ENCODE measurements around the gene OR8G1. TPM values are rescaled to one million over a fixed set of nuclear protein-coding genes. Genes with fewer than 3 reads are reported as not detected.
"Not testable (repeated sequence)": the region's sequence is repeated elsewhere in the genome, so short reads cannot be mapped to it uniquely, and the experiment has no call there.

Gene OR8G1
- total RNA-seq, 1 donor from 2014 or later = not detected

DNA sequence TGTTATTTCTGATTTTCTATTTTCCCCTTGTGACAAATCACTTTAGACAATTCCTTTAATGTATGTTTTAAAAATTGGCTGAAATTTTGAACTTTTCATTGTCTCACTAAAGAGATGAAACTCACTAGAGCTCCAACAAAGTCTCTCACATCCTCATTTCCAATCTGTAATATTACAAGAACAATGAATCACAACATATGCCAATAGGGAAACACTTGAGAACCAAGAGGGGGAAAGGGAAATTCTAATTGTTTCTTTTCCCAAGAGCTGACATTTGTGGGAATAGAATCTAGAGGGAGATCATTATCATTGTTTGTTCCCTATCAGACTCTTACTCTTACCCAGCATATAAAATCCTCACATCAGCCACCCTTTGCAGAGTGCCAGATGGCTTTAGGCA, 29.6 kb upstream of the OR8G1 start:
- Histone ChIP-seq H3F3A (ENCODE audit: low read depth) (no peaks in the 10 kb centered on the region), H2AFZ (replicated peaks) (no peak overlapping the region), H3K79me2 (ENCODE audit: low read depth) (no peaks in the 10 kb centered on the region), H3K4me3 (no peak overlapping the region), H3K4me1 (peaks cover 7% of the 10 kb centered on the region), H3K9ac (no peak overlapping the region), H3K27me3 (no peaks in the 10 kb centered on the region), H3K4me2 (no peak overlapping the region), H3K9me3 (ENCODE audit: low read depth) (no peaks in the 10 kb centered on the region), H3K36me3 (no peaks in the 10 kb centered on the region), H3K27ac (no peak overlapping the region), H4K20me1 (ENCODE audit: low read depth) (no peaks in the 10 kb centered on the region)
- Mint-ChIP-seq H3K27me3 (ENCODE audit: insufficient read depth, low read depth) (no peaks in the 10 kb centered on the region), H3K4me1 (no peaks in the 10 kb centered on the region), H3K36me3 (no peaks in the 10 kb centered on the region), H3K4me3 (no peak overlapping the region), H3K9me3 (no peaks in the 10 kb centered on the region), H3K27ac (no peak overlapping the region)
- TF ChIP-seq EZH2 (IDR thresholded peaks at IDR 0.05) (no peak), CTCF (IDR thresholded peaks at IDR 0.05) (no peak), EZH2phosphoT487 (IDR thresholded peaks at IDR 0.05) (no peak)
- DNase-seq (ENCODE audit: low spot score) = no peak

- no peaks in the 10 kb centered on the region for H3K27me3 ChIP-seq
- H3K79me2 ChIP-seq (ENCODE audit: low read depth) = no peaks in the 10 kb centered on the region
- Mint-ChIP-seq H3K36me3 (no peaks in the 10 kb centered on the region), H3K27me3 (ENCODE audit: insufficient read depth, low read depth) (no peaks in the 10 kb centered on the region), H3K4me3 (no peak overlapping the region), H3K27ac (no peak overlapping the region), H3K4me1 (no peaks in the 10 kb centered on the region), H3K9me3 (no peaks in the 10 kb centered on the region)
- no peak overlapping the region for H3K27ac ChIP-seq
- no peak overlapping the region for H3K4me2 ChIP-seq
- no peak overlapping the region for H3K4me3 ChIP-seq
- H3F3A ChIP-seq (ENCODE audit: low read depth) = no peaks in the 10 kb centered on the region
- no peak for DNase-seq (ENCODE audit: low spot score)
- no peaks in the 10 kb centered on the region for H4K20me1 ChIP-seq (ENCODE audit: low read depth)
- TF ChIP-seq EZH2 (IDR thresholded peaks at IDR 0.05) (no peak), CTCF (IDR thresholded peaks at IDR 0.05) (no peak), EZH2phosphoT487 (IDR thresholded peaks at IDR 0.05) (no peak)
- H3K9me3 ChIP-seq (ENCODE audit: low read depth) = no peaks in the 10 kb centered on the region
- no peaks in the 10 kb centered on the region for H3K36me3 ChIP-seq
- peaks cover 7% of the 10 kb centered on the region for H3K4me1 ChIP-seq
- H3K9ac ChIP-seq = no peak overlapping the region
- H2AFZ ChIP-seq (replicated peaks) = no peak overlapping the region
Observed at GRCh38 chr11:124214027-124214426, 26.9 kb upstream of the OR8G1 start.

GRCh38 chr11:124219126-124219525, 21.8 kb upstream of the OR8G1 start:
- H3K9ac ChIP-seq = no peak overlapping the region
- Mint-ChIP-seq H3K27me3 (ENCODE audit: insufficient read depth, low read depth) (no peaks in the 10 kb centered on the region), H3K9me3 (no peaks in the 10 kb centered on the region), H3K4me3 (no peak overlapping the region), H3K36me3 (no peaks in the 10 kb centered on the region), H3K27ac (no peak overlapping the region), H3K4me1 (no peaks in the 10 kb centered on the region)
- H3K4me2 ChIP-seq = no peak overlapping the region
- H4K20me1 ChIP-seq (ENCODE audit: low read depth) = no peaks in the 10 kb centered on the region
- no peaks in the 10 kb centered on the region for H3K9me3 ChIP-seq (ENCODE audit: low read depth)
- no peak overlapping the region for H3K4me3 ChIP-seq
- H3K36me3 ChIP-seq = no peaks in the 10 kb centered on the region
- H3K27me3 ChIP-seq = no peaks in the 10 kb centered on the region
- DNase-seq (ENCODE audit: low spot score) = no peak
- no peak overlapping the region for H2AFZ ChIP-seq (replicated peaks)
- H3K79me2 ChIP-seq (ENCODE audit: low read depth) = no peaks in the 10 kb centered on the region
- no peak overlapping the region for H3K27ac ChIP-seq
- peaks cover 1% of the 10 kb centered on the region for H3K4me1 ChIP-seq
- no peaks in the 10 kb centered on the region for H3F3A ChIP-seq (ENCODE audit: low read depth)
- TF ChIP-seq EZH2phosphoT487 (IDR thresholded peaks at IDR 0.05) = no peak

DNA sequence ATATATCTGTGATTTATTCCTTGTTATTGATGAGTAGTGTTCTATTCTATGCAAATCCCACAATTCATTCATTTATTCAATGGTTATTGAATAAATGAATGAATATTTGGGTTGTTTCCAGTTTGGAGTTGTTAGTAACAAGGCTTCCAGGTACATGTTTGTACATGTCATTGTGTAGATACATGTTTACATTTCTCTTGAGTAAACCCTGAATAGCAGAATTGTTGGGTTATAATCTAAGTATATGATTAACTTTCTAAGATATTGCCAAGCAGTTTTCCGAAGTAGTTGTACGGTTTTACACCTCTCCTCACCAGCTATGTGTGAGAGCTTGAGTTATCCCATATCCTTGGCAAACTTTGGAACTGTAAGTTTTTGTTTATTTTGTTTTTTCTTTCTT, 18.5 kb upstream of the OR8G1 start:
- no peak overlapping the region for H3K4me3 ChIP-seq
- H3F3A ChIP-seq (ENCODE audit: low read depth) = no peaks in the 10 kb centered on the region
- H3K36me3 ChIP-seq = no peaks in the 10 kb centered on the region
- no peaks in the 10 kb centered on the region for H3K27me3 ChIP-seq
- no peak overlapping the region for H3K9ac ChIP-seq
- H3K4me1 ChIP-seq = peaks cover 8% of the 10 kb centered on the region
- H3K4me1 Mint-ChIP-seq = peaks cover 5% of the 10 kb centered on the region
- H4K20me1 ChIP-seq (ENCODE audit: low read depth) = no peaks in the 10 kb centered on the region
- no peaks in the 10 kb centered on the region for H3K27me3 Mint-ChIP-seq (ENCODE audit: insufficient read depth, low read depth)
- no peak for DNase-seq (ENCODE audit: low spot score)
- H3K79me2 ChIP-seq (ENCODE audit: low read depth) = no peaks in the 10 kb centered on the region
- H3K27ac ChIP-seq = no peak overlapping the region
- H3K36me3 Mint-ChIP-seq = no peaks in the 10 kb centered on the region
- no peak overlapping the region for H3K27ac Mint-ChIP-seq
- H3K9me3 Mint-ChIP-seq = no peaks in the 10 kb centered on the region
- H3K4me2 ChIP-seq = no peak overlapping the region
- H3K9me3 ChIP-seq (ENCODE audit: low read depth) = no peaks in the 10 kb centered on the region
- H3K4me3 Mint-ChIP-seq = no peak overlapping the region
- no peak for TF ChIP-seq EZH2phosphoT487 (IDR thresholded peaks at IDR 0.05)
- no peak for TF ChIP-seq CTCF (IDR thresholded peaks at IDR 0.05)
- TF ChIP-seq EZH2 (IDR thresholded peaks at IDR 0.05) = no peak
- no peak overlapping the region for H2AFZ ChIP-seq (replicated peaks)

GRCh38 chr11:124224618-124225423, 16.1 kb upstream of the OR8G1 start:
- H3K27me3 ChIP-seq; H3K9me3 ChIP-seq (ENCODE audit: low read depth); H2AFZ ChIP-seq (replicated peaks); H3K4me3 ChIP-seq; DNase-seq (ENCODE audit: low spot score); H3K4me1 Mint-ChIP-seq; H3K4me3 Mint-ChIP-seq; H3K4me2 ChIP-seq; H3K9me3 Mint-ChIP-seq; H4K20me1 ChIP-seq (ENCODE audit: low read depth); H3K36me3 ChIP-seq; H3K79me2 ChIP-seq (ENCODE audit: low read depth); H3F3A ChIP-seq (ENCODE audit: low read depth); H3K36me3 Mint-ChIP-seq; H3K27ac Mint-ChIP-seq; H3K4me1 ChIP-seq; H3K27me3 Mint-ChIP-seq (ENCODE audit: insufficient read depth, low read depth); H3K9ac ChIP-seq; H3K27ac ChIP-seq: not testable (repeated sequence)

All from neural progenitor cell (in vitro differentiated cells).